Lower leg skin (tissue), 4 donors: ENCODE measurements around the gene ARID1B. TPM values are rescaled to one million over a fixed set of nuclear protein-coding genes. Genes with fewer than 3 reads are reported as not detected.

Source experiments
- DNase-seq, 2 donors: peaks; one replicate each; pipeline ENCODE4 v3.0.0-alpha.2; 2019; ENCODE audit warnings: low spot score in 2 of 2
- H3K4me3 ChIP-seq: fragments of 200-600 bp; sonication (generic); 2 replicates; pipeline ENCODE4 v1.5.1; 2017; ENCODE audit warnings: mild to moderate bottlenecking, low read depth; ENCODE audit not compliant: poor library complexity, severe bottlenecking
- CTCF ChIP-seq, 3 donors: fragments of 450-650 bp; IDR thresholded peaks; one replicate each; pipeline ENCODE4 v1.5.1; 2016; ENCODE audit warnings: antibody characterized with exemption in 3 of 3, mild to moderate bottlenecking in 3 of 3, moderate library complexity in 2 of 3
- POLR2A ChIP-seq, 2 donors: fragments of 450-650 bp; IDR thresholded peaks; one replicate each; pipeline ENCODE4 v1.6.1; 2016 to 2017; ENCODE audit warnings: antibody characterized with exemption in 2 of 2, mild to moderate bottlenecking in 1 of 2, moderate library complexity in 1 of 2
- WGBS, 2 donors: methylation state at CpG; one replicate each; pipeline ENCODE4 v1.1.5; 2018; 5-methylcytosine and 5-hydroxymethylcytosine counted together
- intact Hi-C: fragments of 100-400 bp; cut with DNase I; formaldehyde crosslinking; loops from one replicate; pipeline ENCODE4 v1.15.0; 2023; ENCODE audit warnings: low total_unique reads
- total RNA-seq, 4 donors: library from RNA; depleted of rRNA; stranded (reverse); fragments of >200 nt; gene quantifications; one replicate each; pipeline ENCODE4 v1.1.0, GENCODE V29; 2016

Gene ARID1B
- total RNA-seq, 4 donors from 2014 or later: 87.3 to 132 (median 102) TPM

DNA sequence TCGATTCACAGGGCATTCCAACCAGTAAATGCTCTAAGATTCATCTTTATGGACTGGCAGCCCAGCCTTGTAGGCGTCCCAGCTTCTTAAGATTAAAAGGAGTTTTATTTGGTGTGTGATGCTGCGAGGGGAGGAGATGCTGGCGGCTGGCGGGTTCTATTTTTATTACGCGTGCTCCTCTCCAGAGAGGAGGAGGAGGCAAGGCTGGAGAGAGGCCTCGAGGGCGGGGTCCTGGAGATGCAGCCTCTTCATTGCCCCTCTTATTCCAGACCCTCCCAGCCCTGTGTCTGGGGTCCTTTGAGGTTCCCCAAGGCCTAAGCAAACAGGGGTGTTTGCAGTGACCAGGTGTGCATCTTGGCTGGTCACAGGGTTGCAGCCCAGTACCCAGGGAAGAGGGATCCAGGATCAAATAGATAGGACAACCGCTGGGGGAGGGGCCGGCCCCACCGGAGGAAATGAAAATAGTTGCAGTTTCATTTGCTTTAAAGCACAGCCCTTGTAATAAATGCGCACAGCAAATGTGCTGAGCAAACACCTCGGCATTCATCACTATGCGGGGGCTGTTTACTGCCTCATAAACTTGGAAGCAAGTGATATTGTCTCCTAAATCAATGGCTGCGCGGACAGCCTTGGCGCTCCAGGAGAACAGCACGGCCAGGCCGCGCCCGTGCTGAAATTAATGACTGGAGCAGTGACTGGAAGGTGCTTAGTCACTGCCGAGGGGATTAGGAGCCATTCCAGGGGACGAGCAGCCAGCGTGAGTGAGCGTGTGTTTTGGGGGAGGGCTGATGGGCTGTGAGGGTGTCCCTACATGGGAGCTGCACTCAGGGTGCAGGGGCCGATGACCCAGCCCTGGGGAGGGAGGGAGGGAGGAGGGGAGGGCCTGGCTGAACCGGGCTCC is 463.1 kb downstream of the ARID1B start:
- WGBS, 2 donors: 12 to 27% methylated on average over 27 to 28 of the region's 28 CpGs
- TF ChIP-seq POLR2A (IDR thresholded peaks at IDR 0.05) (no peak), CTCF (IDR thresholded peaks at IDR 0.05) (no peak)
- no peak overlapping the region for H3K4me3 ChIP-seq
- intact Hi-C loops: loop anchor here (10.0 kb wide), 1 partner anchor 1186 kb away; no protein-coding TSS in a partner anchor
- peak; percentile 74 to 94 for DNase-seq

GRCh38 chr6:157240960-157241311 is 463.8 kb downstream of the ARID1B start:
- no peak for TF ChIP-seq POLR2A (IDR thresholded peaks at IDR 0.05)
- TF ChIP-seq CTCF (IDR thresholded peaks at IDR 0.05): no peak
- intact Hi-C loops: loop anchor here (10.0 kb wide), 1 partner anchor 1186 kb away; no protein-coding TSS in a partner anchor
- WGBS, 2 donors: 57 to 62% methylated on average over 10 of the region's 10 CpGs
- no peak overlapping the region for H3K4me3 ChIP-seq
- DNase-seq: no peak

DNA sequence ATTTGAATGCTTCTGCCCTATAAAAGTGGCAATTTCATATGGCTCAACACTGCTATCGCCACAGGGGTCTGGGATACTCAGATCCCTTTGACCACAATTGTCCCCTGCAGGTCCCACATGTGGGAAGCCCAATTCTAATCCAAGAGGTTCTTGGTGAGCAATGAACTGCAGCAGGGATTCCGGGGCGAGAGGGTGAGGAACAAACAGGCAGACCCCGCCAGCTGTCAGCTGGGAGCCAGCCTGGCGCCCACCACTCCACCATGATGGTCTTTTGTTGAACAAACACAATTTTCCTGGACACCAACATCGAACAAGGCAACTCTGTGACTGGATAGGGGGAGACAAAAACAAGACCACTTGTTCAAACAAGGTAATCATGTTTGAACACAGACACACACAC is 465.6 kb downstream of the ARID1B start:
- no peak for DNase-seq
- 97% methylated on average over 6 of the region's 6 CpGs for WGBS, 2 donors
- no peak overlapping the region for H3K4me3 ChIP-seq
- TF ChIP-seq CTCF (IDR thresholded peaks at IDR 0.05): no peak
- TF ChIP-seq POLR2A (IDR thresholded peaks at IDR 0.05): no peak
- intact Hi-C loops: loop anchor here (10.0 kb wide), 1 partner anchor 1188 kb away; no protein-coding TSS in a partner anchor

DNA sequence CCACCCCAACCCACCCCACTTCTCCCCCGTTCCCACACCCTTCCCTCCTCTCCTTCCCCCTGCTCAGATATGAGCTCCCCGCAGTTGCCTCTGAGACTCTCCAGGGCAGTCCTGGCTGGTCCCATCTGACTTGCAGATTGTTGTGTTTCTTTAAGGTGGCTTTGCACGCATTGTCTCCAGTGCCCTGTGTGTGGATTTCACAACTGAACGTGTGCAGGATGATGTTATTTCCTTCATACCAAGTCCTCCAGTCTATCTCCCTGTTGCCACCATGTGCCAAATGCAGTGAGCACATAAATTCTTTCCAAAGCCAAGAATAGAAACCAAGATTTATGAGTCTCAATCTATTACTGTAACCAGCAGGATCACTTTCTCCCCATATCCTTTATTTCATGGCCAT is 467.0 kb downstream of the ARID1B start:
- H3K4me3 ChIP-seq: no peak overlapping the region
- 24 to 27% methylated on average over 4 of the region's 4 CpGs for WGBS, 2 donors
- DNase-seq: peak in 1 of 2 donors; percentile 67
- intact Hi-C loops: loop anchor here (10.0 kb wide), 1 partner anchor 1189 kb away; no protein-coding TSS in a partner anchor
- TF ChIP-seq CTCF (IDR thresholded peaks at IDR 0.05) (no peak), POLR2A (IDR thresholded peaks at IDR 0.05) (no peak)

- 54 to 55% methylated on average over 4 of the region's 4 CpGs for WGBS, 2 donors
Observed at GRCh38 chr6:157244780-157245179, 467.6 kb downstream of the ARID1B start.

More at GRCh38 chr6:157244780-157245179, 467.6 kb downstream of the ARID1B start:
- H3K4me3 ChIP-seq: no peak overlapping the region
- TF ChIP-seq POLR2A (IDR thresholded peaks at IDR 0.05) (no peak), CTCF (IDR thresholded peaks at IDR 0.05) (no peak)
- DNase-seq: no peak
- intact Hi-C loops: loop anchor here (10.0 kb wide), 1 partner anchor 1190 kb away; no protein-coding TSS in a partner anchor
